Measurements from ENCODE around the gene CBLIF.

DNA sequence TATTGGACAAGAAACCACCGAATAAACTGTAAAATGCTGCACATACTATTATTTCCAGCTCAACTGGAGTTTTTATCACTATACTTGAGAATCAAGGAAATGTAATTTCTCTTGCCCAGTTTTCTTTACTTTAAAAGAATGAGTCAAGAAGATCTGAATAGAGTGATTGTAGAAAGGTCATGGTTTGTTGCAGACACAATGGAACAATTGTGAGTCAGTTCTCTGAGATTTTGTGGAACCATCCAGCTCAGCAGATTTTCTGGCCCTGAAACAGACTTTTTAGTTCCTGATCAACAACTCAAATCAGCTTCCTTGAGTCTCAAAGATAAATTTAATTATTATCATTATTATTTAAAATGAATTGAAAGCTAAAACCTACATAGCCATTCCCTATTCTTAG lies 19.7 kb upstream of the CBLIF start:
- TF ChIP-seq CTCF (IDR thresholded peaks at IDR 0.05) (no peak), POLR2A (IDR thresholded peaks at IDR 0.05) (no peak), POLR2AphosphoS5 (IDR thresholded peaks at IDR 0.05) (no peak)
